ENCODE data around the gene SIAH3. TPM values are rescaled to one million over a fixed set of nuclear protein-coding genes. Genes with fewer than 3 reads are reported as not detected.

Gene SIAH3
- total RNA-seq, 1 experiment from 2014 or later = not detected

DNA sequence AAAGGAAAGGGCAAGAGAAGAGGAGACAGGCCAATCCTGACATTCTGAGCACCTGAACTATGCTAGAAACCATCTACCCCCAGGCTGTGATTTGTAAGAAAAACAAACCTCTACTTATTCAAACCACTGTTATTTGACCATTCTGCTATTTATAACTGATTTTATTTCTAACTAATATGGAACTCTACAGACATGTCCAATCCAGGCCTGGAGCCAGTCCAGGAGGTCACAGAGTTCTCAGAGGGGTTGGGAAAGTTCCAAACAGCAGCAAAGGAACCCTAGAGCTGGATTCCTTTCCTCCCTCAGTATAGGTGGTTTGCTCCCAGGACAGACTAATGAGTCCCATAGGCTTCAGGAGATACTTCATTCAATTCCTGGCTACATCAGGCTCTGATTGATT, 24.2 kb downstream of the SIAH3 start:
- TF ChIP-seq, protein P1, sequence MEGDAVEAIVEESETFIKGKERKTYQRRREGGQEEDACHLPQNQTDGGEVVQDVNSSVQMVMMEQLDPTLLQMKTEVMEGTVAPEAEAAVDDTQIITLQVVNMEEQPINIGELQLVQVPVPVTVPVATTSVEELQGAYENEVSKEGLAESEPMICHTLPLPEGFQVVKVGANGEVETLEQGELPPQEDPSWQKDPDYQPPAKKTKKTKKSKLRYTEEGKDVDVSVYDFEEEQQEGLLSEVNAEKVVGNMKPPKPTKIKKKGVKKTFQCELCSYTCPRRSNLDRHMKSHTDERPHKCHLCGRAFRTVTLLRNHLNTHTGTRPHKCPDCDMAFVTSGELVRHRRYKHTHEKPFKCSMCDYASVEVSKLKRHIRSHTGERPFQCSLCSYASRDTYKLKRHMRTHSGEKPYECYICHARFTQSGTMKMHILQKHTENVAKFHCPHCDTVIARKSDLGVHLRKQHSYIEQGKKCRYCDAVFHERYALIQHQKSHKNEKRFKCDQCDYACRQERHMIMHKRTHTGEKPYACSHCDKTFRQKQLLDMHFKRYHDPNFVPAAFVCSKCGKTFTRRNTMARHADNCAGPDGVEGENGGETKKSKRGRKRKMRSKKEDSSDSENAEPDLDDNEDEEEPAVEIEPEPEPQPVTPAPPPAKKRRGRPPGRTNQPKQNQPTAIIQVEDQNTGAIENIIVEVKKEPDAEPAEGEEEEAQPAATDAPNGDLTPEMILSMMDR (conservative IDR thresholded peaks at IDR 0.05) = no peak

More for the DNA sequence above, 24.2 kb downstream of the SIAH3 start:
- Histone ChIP-seq H3T11ph (ENCODE audit: low read length) (no peak overlapping the region), H2AFZ (ENCODE audit: low read length) (no peak overlapping the region), H2BK120ac (ENCODE audit: low read depth, low read length, poor library complexity, severe bottlenecking) (no peak overlapping the region), H3K4me1 (ENCODE audit: insufficient read depth, low read length) (peaks cover 6% of the 10 kb centered on the region; the same call in 1 of the 2 replicates), H3K14ac (ENCODE audit: insufficient read depth, low read length) (no peak overlapping the region), H3K27me3 (ENCODE audit: insufficient read depth, low read length) (no peaks in the 10 kb centered on the region), H4K8ac (replicated peaks; ENCODE audit: insufficient read length, low read depth, low read length) (no peak overlapping the region), H4K5ac (ENCODE audit: insufficient read length, low read depth, low read length) (no peak overlapping the region), H3K23me2 (ENCODE audit: insufficient read length, low read depth, low read length, poor library complexity, severe bottlenecking) (no peaks in the 10 kb centered on the region), H3K4me2 (ENCODE audit: insufficient read depth, insufficient read length, low read length) (no peak overlapping the region), H2BK5ac (ENCODE audit: insufficient read length, low read length) (no peak overlapping the region), H3K18ac (ENCODE audit: insufficient read length, low read depth, low read length) (no peak overlapping the region), H2BK15ac (ENCODE audit: low read depth, low read length) (no peak overlapping the region), H3K23ac (ENCODE audit: insufficient read length, low read depth, low read length) (no peak overlapping the region), H4K20me1 (ENCODE audit: control insufficient read depth, insufficient read depth, insufficient read length) (no peaks in the 10 kb centered on the region), H3K9ac (ENCODE audit: extremely low read depth, insufficient read length, low read length) (no peak overlapping the region), H3K56ac (ENCODE audit: insufficient read length, low read depth, low read length) (no peak overlapping the region), H3K9me3 (ENCODE audit: control insufficient read depth, low read depth, low read length) (no peaks in the 10 kb centered on the region), H4K91ac (ENCODE audit: insufficient read length, low read depth, low read length) (no peak overlapping the region), H2AK5ac (ENCODE audit: insufficient read length, low read length) (no peak overlapping the region), H3K79me1 (ENCODE audit: insufficient read depth, low read depth, low read length, poor library complexity, severe bottlenecking) (no peaks in the 10 kb centered on the region), H3K4ac (ENCODE audit: low read depth, low read length) (no peak overlapping the region), H3K79me2 (ENCODE audit: insufficient read depth, low read length) (no peaks in the 10 kb centered on the region; the same call in 1 of the 2 replicates), H3K27ac (ENCODE audit: insufficient read length, low read depth, low read length) (no peak overlapping the region), H2BK20ac (ENCODE audit: low read depth, low read length, poor library complexity, severe bottlenecking) (no peak overlapping the region), H2BK12ac (ENCODE audit: insufficient read length, low read depth, low read length) (no peak overlapping the region)
- Mint-ChIP-seq H3K9me3 (no peaks in the 10 kb centered on the region), H3K4me3 (no peak overlapping the region), H3K4me1 (peaks cover 33 to 36% of the 10 kb centered on the region in 2 experiments), H3K36me3 (ENCODE audit: insufficient read depth in 1 of 3, low read depth in 3 of 3) (no peaks in the 10 kb centered on the region), H3K27me3 (ENCODE audit: low read depth) (peaks cover 4% of the 10 kb centered on the region), H3K27ac (no peak overlapping the region)
- no peak for DNase-seq
